ENCODE measurements around the gene MRPS15.

MRPS15 gene

GRCh38 chr1:36475910-36476604, 11.9 kb upstream of the MRPS15 start:
- H3K4me3 ChIP-seq = no peak overlapping the region
- no peaks in the 10 kb centered on the region for H3K9me3 ChIP-seq
- H3K27me3 ChIP-seq = peaks cover 0 to 29% of the 10 kb centered on the region in 2 donors
- no peaks in the 10 kb centered on the region for H3K4me1 ChIP-seq
- intact Hi-C loops (cut with DNase I; ENCODE audit: low total_unique reads) = no loop called here
- TF ChIP-seq CTCF (IDR thresholded peaks at IDR 0.05) = no peak
- no peak overlapping the region for H3K27ac ChIP-seq
- no peak for DNase-seq
- H3K36me3 ChIP-seq = no peaks in the 10 kb centered on the region

- no peak for TF ChIP-seq CTCF (IDR thresholded peaks at IDR 0.05)
- Histone ChIP-seq H3K27ac (no peak overlapping the region), H3K36me3 (no peaks in the 10 kb centered on the region), H3K4me3 (no peak overlapping the region), H3K9me3 (no peaks in the 10 kb centered on the region), H3K4me1 (no peaks in the 10 kb centered on the region), H3K27me3 (peaks cover 0 to 23% of the 10 kb centered on the region in 2 donors)
- no peak for DNase-seq
- intact Hi-C loops (cut with DNase I; ENCODE audit: low total_unique reads) = no loop called here
These were observed 11.2 kb upstream of the MRPS15 start for GRCh38 chr1:36475341-36475740.

GRCh38 chr1:36472656-36473055, 8.5 kb upstream of the MRPS15 start:
- no peak for DNase-seq
- TF ChIP-seq CTCF (IDR thresholded peaks at IDR 0.05) = no peak
- Histone ChIP-seq H3K27ac (no peak overlapping the region), H3K9me3 (no peaks in the 10 kb centered on the region), H3K27me3 (peaks cover 0 to 11% of the 10 kb centered on the region in 2 donors), H3K36me3 (no peaks in the 10 kb centered on the region), H3K4me3 (no peak overlapping the region), H3K4me1 (no peaks in the 10 kb centered on the region)
- intact Hi-C loops (cut with DNase I; ENCODE audit: low total_unique reads) = no loop called here

GRCh38 chr1:36471830-36472641, 7.9 kb upstream of the MRPS15 start:
- H3K9me3 ChIP-seq = no peaks in the 10 kb centered on the region
- intact Hi-C loops (cut with DNase I; ENCODE audit: low total_unique reads) = no loop called here
- no peak for DNase-seq

GRCh38 chr1:36469163-36469562, 5.0 kb upstream of the MRPS15 start:
- Histone ChIP-seq H3K27me3 (no peaks in the 10 kb centered on the region), H3K36me3 (no peaks in the 10 kb centered on the region), H3K27ac (no peak overlapping the region), H3K9me3 (no peaks in the 10 kb centered on the region), H3K4me1 (peaks cover 0 to 5% (median 0%) of the 10 kb centered on the region in 4 donors), H3K4me3 (no peak overlapping the region)
- intact Hi-C loops (cut with DNase I; ENCODE audit: low total_unique reads) = no loop called here
- no peak for DNase-seq
- TF ChIP-seq CTCF (IDR thresholded peaks at IDR 0.05) = no peak

More at GRCh38 chr1:36471830-36472641, 7.9 kb upstream of the MRPS15 start:
- no peak overlapping the region for H3K27ac ChIP-seq
- no peaks in the 10 kb centered on the region for H3K36me3 ChIP-seq
- peaks cover 0 to 7% of the 10 kb centered on the region in 2 donors for H3K27me3 ChIP-seq
- no peak for TF ChIP-seq CTCF (IDR thresholded peaks at IDR 0.05)
- no peak overlapping the region for H3K4me3 ChIP-seq
- no peaks in the 10 kb centered on the region for H3K4me1 ChIP-seq
